HepG2 (cell line): ENCODE measurements around the gene MLXIPL. TPM values are rescaled to one million over a fixed set of nuclear protein-coding genes. Genes with fewer than 3 reads are reported as not detected.

Experiments
- HNF4A ChIP-seq: sonication (generic); formaldehyde crosslinking; IDR thresholded peaks from 2 replicates; pipeline ENCODE4 v1.4.0; 2020; ENCODE audit warnings: missing genetic modification reagents
- RFXAP ChIP-seq: sonication (generic); formaldehyde crosslinking; IDR thresholded peaks from 2 replicates; pipeline ENCODE4 v1.4.0; 2020; ENCODE audit warnings: missing genetic modification reagents, borderline replicate concordance
- SNAPC5 ChIP-seq: sonication (generic); formaldehyde crosslinking; IDR thresholded peaks from 2 replicates; pipeline ENCODE4 v1.8.1; 2023; ENCODE audit warnings: mild to moderate bottlenecking, missing genetic modification reagents, borderline replicate concordance
- SP140L ChIP-seq: sonication (generic); formaldehyde crosslinking; IDR thresholded peaks from 2 replicates; pipeline ENCODE4 v1.4.0; 2020; ENCODE audit warnings: missing genetic modification reagents, borderline replicate concordance
- TEF ChIP-seq: sonication (generic); formaldehyde crosslinking; IDR thresholded peaks from 2 replicates; pipeline ENCODE4 v1.5.0; 2020; ENCODE audit warnings: missing genetic modification reagents
- XRCC5 ChIP-seq: fragments of 200-400 bp; formaldehyde crosslinking; optimal IDR thresholded peaks from 2 replicates; pipeline ENCODE3; 2017; ENCODE audit warnings: mild to moderate bottlenecking, low read length
- ZBTB14 ChIP-seq: sonication (generic); formaldehyde crosslinking; IDR thresholded peaks from 2 replicates; pipeline ENCODE4 v1.4.0; 2020; ENCODE audit warnings: missing genetic modification reagents
- ZFP37 ChIP-seq: sonication (generic); formaldehyde crosslinking; IDR thresholded peaks from 2 replicates; pipeline ENCODE4 v1.4.0; 2020; ENCODE audit warnings: missing genetic modification reagents, borderline replicate concordance
- ZNF326 ChIP-seq: sonication (generic); formaldehyde crosslinking; IDR thresholded peaks from 2 replicates; pipeline ENCODE4 v1.4.0; 2020; ENCODE audit warnings: missing genetic modification reagents, borderline replicate concordance
- ZNF672 ChIP-seq: sonication (generic); formaldehyde crosslinking; IDR thresholded peaks from 2 replicates; pipeline ENCODE4 v1.8.1; 2022; ENCODE audit warnings: missing genetic modification reagents
- ZSCAN20 ChIP-seq: sonication (generic); formaldehyde crosslinking; IDR thresholded peaks from 2 replicates; pipeline ENCODE4 v1.4.0; 2020; ENCODE audit warnings: missing genetic modification reagents, mild to moderate bottlenecking, borderline replicate concordance
- ZSCAN31 ChIP-seq: sonication (generic); formaldehyde crosslinking; IDR thresholded peaks from 2 replicates; pipeline ENCODE4 v1.5.0; 2020; ENCODE audit warnings: low read depth, mild to moderate bottlenecking, missing genetic modification reagents
- polyA plus RNA-seq, 8 experiments: library from polyadenylated mRNA; depleted of rRNA in 3 of 8; stranded (reverse) in 7 of 8; unstranded in 1 of 8; fragments of >200 nt; fragmentation: Illumina TruSeq in 4 of 8; extraction: Trizol in 4 of 8; gene quantifications; 2 replicates each; pipeline versions ENCODE4 v1.2.1 to v1.2.3, GENCODE V29; 2011 to 2016; ENCODE audit warnings: low read depth in 4 of 8, missing spikeins in 1 of 8, mixed read lengths in 1 of 8; ENCODE audit not compliant: insufficient read depth in 1 of 8
- total RNA-seq, 5 experiments: library from RNA; depleted of rRNA; stranded (reverse); fragments of >200 nt; fragmentation: Illumina TruSeq; extraction: Trizol; gene quantifications; 2 replicates each; pipeline ENCODE4 v1.2.3, GENCODE V29; 2016; ENCODE audit warnings: low read depth in 1 of 5
- TF ChIP-seq, protein P1 (sequence below): sonication (generic); formaldehyde crosslinking; IDR thresholded peaks from 2 replicates; pipeline ENCODE4 v1.9.0; 2021; ENCODE audit warnings: mild to moderate bottlenecking, missing genetic modification reagents
- TF ChIP-seq, protein P2 (sequence below): sonication (generic); formaldehyde crosslinking; IDR thresholded peaks from 2 replicates; pipeline ENCODE4 v1.4.0; 2020; ENCODE audit warnings: missing genetic modification reagents
- TF ChIP-seq, protein P3 (sequence below): sonication (generic); formaldehyde crosslinking; IDR thresholded peaks from 2 replicates; pipeline ENCODE4 v1.4.0; 2020; ENCODE audit warnings: missing genetic modification reagents

The MLXIPL gene
- total and polyA plus RNA-seq, 2 of the 13 experiments (the other 11 are each of a cell fraction or from before 2014, with no cell fraction given): 51.6 to 60.1 TPM

DNA sequence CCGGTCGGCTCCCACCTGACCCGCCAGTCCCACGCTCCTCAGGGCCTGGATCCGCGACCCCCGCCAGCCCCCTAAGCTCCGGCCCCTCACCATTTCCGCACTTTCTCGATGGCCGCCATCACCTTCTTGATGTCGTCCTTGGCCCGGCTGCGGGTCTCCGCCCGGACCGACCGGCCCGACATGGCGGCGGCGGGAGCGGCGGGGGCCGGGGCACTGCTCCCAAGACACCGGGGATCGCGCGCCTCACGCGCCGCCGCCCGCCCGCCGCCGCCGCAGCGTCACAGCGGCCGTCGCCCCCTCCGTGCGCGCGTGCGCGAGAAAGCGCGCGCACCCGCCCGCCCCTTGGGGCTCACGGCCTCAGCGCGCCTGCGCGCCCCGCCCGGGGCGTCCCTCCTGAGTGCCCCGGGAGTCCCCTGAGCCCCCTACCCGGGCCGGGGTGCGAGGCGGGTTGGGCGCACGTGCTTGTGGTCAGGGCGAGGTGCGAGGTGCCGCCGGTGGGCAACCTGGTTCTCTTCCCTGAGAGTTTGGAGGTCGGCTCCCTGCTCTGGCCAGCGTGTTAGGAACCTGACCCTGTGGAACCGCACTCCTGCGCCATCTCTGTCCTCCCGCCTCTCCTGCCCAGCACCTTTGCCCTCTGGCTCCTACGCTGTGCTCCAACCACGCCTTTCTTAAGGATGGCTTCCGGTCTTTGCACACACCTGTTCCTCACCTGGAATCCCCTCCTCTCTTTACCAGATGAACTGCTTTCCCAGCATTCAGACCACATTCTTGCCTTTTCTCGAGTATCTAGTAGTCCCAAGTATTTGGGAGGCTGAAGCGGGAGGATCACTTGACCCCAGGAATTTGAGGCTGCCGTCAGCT is 66.7 kb downstream of the MLXIPL start, which contains the start of gene BCL7B (continued):
- TF ChIP-seq TEF: peak; percentile 90
- peak; percentile 45; the same call in 1 of the 2 replicates for TF ChIP-seq HNF4A (CRISPR knock-in tag)
- TF ChIP-seq ZNF326 (CRISPR knock-in tag): no peak
- TF ChIP-seq ZSCAN31 (CRISPR knock-in tag): peak; percentile 97
- TF ChIP-seq, protein P1, sequence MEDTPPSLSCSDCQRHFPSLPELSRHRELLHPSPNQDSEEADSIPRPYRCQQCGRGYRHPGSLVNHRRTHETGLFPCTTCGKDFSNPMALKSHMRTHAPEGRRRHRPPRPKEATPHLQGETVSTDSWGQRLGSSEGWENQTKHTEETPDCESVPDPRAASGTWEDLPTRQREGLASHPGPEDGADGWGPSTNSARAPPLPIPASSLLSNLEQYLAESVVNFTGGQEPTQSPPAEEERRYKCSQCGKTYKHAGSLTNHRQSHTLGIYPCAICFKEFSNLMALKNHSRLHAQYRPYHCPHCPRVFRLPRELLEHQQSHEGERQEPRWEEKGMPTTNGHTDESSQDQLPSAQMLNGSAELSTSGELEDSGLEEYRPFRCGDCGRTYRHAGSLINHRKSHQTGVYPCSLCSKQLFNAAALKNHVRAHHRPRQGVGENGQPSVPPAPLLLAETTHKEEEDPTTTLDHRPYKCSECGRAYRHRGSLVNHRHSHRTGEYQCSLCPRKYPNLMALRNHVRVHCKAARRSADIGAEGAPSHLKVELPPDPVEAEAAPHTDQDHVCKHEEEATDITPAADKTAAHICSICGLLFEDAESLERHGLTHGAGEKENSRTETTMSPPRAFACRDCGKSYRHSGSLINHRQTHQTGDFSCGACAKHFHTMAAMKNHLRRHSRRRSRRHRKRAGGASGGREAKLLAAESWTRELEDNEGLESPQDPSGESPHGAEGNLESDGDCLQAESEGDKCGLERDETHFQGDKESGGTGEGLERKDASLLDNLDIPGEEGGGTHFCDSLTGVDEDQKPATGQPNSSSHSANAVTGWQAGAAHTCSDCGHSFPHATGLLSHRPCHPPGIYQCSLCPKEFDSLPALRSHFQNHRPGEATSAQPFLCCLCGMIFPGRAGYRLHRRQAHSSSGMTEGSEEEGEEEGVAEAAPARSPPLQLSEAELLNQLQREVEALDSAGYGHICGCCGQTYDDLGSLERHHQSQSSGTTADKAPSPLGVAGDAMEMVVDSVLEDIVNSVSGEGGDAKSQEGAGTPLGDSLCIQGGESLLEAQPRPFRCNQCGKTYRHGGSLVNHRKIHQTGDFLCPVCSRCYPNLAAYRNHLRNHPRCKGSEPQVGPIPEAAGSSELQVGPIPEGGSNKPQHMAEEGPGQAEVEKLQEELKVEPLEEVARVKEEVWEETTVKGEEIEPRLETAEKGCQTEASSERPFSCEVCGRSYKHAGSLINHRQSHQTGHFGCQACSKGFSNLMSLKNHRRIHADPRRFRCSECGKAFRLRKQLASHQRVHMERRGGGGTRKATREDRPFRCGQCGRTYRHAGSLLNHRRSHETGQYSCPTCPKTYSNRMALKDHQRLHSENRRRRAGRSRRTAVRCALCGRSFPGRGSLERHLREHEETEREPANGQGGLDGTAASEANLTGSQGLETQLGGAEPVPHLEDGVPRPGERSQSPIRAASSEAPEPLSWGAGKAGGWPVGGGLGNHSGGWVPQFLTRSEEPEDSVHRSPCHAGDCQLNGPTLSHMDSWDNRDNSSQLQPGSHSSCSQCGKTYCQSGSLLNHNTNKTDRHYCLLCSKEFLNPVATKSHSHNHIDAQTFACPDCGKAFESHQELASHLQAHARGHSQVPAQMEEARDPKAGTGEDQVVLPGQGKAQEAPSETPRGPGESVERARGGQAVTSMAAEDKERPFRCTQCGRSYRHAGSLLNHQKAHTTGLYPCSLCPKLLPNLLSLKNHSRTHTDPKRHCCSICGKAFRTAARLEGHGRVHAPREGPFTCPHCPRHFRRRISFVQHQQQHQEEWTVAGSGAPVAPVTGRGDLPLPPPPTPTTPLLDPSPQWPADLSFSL (CRISPR knock-in tag): 0 out of 2 replicates have a peak, but pooled peaks have one; percentile 28
- TF ChIP-seq XRCC5: peak; percentile 21
- TF ChIP-seq ZNF672: no peak
- TF ChIP-seq, protein P2, sequence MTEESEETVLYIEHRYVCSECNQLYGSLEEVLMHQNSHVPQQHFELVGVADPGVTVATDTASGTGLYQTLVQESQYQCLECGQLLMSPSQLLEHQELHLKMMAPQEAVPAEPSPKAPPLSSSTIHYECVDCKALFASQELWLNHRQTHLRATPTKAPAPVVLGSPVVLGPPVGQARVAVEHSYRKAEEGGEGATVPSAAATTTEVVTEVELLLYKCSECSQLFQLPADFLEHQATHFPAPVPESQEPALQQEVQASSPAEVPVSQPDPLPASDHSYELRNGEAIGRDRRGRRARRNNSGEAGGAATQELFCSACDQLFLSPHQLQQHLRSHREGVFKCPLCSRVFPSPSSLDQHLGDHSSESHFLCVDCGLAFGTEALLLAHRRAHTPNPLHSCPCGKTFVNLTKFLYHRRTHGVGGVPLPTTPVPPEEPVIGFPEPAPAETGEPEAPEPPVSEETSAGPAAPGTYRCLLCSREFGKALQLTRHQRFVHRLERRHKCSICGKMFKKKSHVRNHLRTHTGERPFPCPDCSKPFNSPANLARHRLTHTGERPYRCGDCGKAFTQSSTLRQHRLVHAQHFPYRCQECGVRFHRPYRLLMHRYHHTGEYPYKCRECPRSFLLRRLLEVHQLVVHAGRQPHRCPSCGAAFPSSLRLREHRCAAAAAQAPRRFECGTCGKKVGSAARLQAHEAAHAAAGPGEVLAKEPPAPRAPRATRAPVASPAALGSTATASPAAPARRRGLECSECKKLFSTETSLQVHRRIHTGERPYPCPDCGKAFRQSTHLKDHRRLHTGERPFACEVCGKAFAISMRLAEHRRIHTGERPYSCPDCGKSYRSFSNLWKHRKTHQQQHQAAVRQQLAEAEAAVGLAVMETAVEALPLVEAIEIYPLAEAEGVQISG (CRISPR knock-in tag): peak; percentile 58
- TF ChIP-seq SNAPC5 (CRISPR knock-in tag): no peak
- TF ChIP-seq SP140L: 0 out of 2 replicates have a peak, but pooled peaks have one; percentile 51
- peak; percentile 96 for TF ChIP-seq ZSCAN20
- TF ChIP-seq, protein P3, sequence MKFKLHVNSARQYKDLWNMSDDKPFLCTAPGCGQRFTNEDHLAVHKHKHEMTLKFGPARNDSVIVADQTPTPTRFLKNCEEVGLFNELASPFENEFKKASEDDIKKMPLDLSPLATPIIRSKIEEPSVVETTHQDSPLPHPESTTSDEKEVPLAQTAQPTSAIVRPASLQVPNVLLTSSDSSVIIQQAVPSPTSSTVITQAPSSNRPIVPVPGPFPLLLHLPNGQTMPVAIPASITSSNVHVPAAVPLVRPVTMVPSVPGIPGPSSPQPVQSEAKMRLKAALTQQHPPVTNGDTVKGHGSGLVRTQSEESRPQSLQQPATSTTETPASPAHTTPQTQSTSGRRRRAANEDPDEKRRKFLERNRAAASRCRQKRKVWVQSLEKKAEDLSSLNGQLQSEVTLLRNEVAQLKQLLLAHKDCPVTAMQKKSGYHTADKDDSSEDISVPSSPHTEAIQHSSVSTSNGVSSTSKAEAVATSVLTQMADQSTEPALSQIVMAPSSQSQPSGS (CRISPR knock-in tag): no peak
- peak; percentile 86; the same call in 1 of the 2 replicates for TF ChIP-seq ZFP37
- TF ChIP-seq ZBTB14 (CRISPR knock-in tag): peak; percentile 89
- TF ChIP-seq RFXAP: peak; percentile 88; the same call in 1 of the 2 replicates
